Fibroblast of lung (primary cell): Measurements from ENCODE around the gene TLR10.

Source experiments
- CTCF ChIP-seq, 2 donors: IDR thresholded peaks in 1 of 2; conservative IDR thresholded peaks in 1 of 2; 1 replicate in 1 of 2; 2 replicates in 1 of 2; pipeline ENCODE4 v1.5.1; 2011 to 2012; ENCODE audit warnings: low read length in 2 of 2, control low read depth in 1 of 2, inconsistent platforms in 1 of 2, low read depth in 1 of 2, mild to moderate bottlenecking in 1 of 2
- EZH2 ChIP-seq: IDR thresholded peaks from 2 replicates; pipeline ENCODE4 v1.5.1; 2012; ENCODE audit warnings: low read length, control low read depth, mild to moderate bottlenecking; ENCODE audit errors: missing control alignments

- no peak for TF ChIP-seq CTCF (conservative IDR thresholded peaks at IDR 0.05 in 1 of 2, IDR thresholded peaks at IDR 0.05 in 1 of 2; ENCODE audit: low read depth in 1 of 2, low read length in 2 of 2)
- no peak for TF ChIP-seq EZH2
Measured at GRCh38 chr4:38779790-38780189, 3.0 kb downstream of the TLR10 start.
